Activated T-helper 1 cell treated with Interleukin-2 at 50 U/mL for 16 hours (primary cell): ENCODE data around the gene HCN4.

Experiments
- DNase-seq: peaks from one replicate; pipeline ENCODE4 v3.0.0-alpha.2; 2020; ENCODE audit warnings: low read depth

HCN4 gene

DNA sequence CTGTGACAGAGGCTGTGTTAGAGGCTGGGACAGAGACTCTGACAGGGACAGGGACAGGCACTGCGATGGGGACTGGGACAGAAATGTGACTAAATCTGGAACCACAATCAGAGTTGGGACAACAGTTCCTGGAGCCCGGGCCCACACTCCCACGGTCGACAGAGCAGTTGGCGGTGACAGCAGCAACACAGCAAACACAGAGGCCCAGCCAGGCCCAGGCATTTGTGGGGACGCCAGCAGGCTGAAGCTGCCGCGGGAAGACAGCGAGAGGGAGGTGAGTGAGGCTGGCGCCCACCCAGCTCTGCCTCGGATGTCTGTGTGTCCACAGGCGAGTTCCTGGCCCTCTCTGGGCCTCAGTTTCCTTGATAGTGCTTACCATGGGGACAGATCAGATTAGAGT lies 9.3 kb upstream of the HCN4 start:
- no peak for DNase-seq

DNA sequence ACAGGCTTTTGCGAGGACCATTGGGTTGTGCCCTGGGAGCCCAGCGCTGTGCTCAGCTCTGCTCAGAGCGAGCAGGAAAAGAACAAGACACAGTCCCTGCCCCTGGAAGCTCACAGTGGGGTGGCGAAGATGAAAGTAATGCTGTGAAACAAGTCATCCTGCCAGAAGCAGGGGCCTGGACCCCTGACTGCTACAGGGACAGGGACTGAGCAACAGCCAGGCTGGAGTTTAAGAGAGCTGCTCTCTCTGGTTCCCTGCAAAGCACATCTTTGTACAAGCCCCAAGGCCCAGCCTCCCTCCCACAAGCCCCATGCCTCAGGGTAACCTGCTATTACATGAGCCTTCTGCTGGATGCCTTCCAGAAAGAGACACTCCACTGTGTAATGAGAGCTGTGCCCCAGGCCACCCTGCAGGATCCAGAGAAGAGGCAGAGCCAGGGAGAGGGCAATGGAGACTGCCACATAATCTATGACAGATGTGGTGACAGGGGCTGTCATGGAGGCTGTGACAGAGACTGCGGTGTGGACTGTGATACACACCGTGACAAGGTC lies 7.1 kb upstream of the HCN4 start:
- DNase-seq: no peak

DNA sequence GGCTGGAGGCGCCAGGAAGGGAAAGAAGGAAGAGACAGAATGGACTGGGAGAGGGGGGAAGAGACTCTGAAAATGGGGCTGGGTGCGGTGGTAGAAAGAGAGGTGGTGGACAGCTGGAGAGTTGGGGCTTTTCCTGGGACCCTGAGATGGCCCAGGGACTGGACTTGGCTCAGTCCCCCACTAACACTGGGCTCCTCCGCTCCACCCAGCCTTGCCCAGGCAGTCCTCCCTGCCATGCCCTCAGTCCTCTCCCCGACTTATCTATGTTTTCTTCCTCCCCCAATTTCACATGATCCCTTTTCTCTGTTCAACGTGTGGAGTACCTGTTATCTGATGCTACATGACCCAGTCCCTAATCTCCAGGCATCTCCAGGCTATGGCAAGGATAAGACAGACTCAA lies 6.3 kb upstream of the HCN4 start:
- no peak for DNase-seq

DNA sequence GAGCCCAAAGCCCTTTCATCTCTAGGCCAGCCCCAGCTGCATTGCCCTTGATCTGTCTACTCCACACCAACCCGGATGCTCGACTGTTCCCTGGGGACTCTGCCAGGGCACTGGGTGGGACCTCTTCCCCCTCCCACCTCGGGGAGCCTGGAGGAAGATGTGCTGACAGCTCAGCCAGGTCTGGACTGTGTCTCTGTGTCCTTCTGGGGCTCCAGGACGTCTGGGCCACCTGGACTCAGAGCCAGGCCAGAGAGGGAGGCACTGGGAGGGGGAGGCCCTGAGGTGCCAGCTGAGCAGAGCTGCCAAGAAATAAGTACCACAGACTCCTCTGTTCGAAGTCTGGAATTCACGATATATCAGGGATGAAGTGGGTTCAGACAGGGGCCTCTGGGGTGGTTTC lies 5.8 kb upstream of the HCN4 start:
- no peak for DNase-seq

DNA sequence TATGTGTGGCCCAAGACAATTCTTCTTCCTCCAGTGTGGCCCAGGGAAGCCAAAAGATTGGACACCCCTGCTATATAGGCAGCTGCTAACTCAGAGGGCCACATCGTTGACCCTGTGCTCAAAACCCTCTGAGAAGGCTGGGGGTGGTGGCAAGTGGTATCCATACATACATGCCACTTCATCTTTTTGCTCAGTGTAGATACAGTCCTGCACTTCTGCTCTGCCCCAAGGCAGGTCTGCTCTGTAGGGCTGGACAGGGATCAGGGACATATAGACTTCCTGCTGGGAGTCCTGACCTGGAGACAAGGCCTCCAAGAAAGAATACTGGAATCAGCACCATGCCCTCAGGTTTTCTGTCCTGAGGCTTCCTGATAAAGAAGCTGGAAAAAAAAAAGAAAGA lies 4.5 kb upstream of the HCN4 start:
- no peak for DNase-seq

DNA sequence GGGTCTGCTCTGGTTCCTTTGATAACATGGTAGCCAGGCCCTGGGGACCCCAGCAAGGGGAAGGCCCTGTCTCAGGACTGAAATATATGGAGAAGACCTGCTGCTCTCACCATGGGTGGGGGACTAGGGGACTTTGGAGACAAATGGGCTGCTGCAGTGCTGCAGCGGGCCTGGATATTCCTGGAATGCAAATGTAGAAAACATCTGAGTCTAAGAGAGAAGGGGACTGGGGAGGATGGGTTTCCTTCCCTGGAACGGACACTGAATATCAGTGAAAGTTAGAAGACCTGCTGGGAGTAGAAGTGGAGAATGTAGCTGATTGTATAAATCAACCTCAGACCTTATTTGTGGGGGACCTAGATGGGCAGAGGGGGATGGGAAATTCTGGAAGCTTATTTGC lies 3.1 kb upstream of the HCN4 start:
- DNase-seq: no peak

DNA sequence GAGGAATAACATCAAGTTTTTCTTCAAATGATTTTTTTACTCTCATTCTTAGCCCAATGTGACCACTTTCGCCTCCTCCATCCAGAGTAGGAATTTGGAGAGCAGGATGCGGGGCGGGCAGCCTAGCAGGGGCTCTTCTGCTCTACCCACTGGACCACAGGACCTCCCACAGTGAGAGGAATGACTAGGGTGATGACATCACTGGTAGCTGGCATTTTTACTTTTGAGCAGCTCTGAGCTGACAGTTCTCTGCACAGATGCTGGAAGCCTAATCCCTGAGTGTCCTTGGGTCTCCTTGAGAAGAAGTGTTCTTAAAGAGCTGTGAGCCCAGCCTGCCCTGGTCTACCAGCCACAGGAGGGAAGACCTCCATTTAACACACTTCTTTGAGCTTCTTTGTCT lies 1.4 kb upstream of the HCN4 start:
- no peak for DNase-seq

DNA sequence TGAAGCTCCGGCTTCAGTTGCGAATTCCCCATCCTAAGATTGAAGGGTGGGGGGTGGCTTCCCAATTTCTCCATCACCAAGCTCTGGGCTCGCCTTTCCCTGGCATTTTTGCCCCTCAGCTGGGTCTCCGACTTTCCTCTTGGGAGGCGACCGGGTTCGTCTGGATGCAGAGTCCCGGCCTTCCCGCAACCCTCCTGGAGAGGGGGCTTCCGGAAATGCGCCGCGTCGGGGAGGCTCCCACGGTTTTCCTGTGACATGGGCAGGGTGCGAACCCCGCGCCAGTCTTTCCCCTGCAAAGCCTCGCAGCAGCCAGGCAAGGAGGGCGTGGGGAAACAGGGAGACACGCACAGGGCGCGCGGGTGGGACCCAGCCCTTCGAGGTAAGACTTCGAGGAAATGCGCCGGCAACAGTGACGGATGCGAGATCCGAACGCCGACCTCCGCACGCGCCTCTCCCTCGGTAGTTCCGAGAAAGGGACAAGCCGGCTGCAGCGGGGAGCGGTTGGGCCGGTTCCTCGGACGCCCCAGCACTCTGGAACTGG lies 466 bp upstream of the HCN4 start:
- DNase-seq: no peak

DNA sequence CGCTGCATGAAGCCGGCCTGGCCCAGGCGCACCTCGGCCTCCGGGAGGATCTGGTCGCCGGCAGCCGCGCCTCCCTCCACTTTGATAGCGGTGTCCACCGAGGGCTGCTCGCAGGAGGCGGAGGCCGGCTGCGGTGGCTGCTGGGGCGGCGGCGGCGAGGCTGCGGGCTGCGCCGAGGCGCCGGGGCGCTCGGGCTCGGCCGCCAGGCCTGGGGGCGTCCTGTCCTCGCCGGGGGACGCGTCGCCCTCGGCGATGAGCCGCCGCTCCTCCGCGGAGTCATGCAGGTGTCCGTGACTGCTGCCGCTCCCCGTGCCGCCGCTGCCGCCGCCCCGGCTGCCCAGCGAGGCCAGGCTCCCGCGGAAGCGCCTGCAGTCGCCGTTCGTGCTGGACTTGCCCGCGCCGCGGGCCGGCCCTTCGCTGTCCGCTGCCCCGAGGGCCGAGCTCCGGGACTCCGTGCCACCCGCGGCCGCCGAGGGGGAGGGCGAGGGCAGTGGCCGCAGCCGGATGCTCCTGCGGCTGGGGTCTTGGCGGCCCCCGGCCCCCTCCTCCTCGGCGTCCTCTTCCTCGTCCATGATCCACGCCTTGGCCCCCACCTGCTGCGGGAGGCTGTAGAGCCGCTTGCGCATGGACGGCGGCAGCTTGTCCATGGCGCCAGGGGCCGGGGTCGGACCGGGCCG lies 996 bp downstream of the HCN4 start:
- DNase-seq: no peak

DNA sequence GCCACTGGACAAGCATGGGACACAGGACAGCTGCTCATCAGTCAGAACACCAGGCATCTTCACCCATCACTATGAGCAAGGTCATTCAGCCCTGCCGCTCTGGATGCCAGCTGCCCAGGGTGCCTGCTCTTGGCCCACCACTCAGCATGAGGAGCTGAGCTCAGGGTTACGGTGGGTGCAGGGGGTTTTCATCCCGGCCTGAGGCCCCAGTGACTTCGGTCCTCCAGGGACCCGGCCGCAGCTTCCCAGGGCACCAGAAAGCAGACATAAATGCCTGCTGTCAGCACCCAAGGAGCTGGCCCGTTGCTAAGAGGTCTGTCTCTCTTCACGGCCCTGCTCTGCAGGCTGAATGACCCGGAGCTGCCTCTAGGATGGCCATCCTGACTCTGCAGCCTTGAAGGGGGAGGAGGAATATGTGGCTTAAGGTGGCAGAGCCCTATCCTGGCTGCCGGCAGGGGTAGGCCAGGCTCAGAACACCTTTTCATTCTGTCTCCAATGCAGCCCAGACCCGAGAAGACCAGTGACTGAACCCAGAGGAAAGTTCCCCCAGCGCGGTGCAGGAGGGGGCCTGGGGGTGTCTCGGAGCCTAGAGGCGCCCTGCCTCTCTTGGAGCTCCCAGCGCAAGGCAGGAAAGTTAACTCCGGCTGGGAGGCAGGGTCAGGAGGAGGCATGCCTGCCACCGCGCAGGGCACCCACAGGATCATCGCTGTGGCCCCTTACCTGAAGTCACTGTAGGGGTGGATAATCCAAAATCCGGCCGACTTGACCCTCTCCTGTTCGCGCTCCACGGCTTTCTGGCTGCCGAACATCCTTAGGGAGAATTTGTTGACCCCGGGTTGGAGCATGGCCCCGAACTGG lies 1.8 kb downstream of the HCN4 start:
- no peak for DNase-seq

DNA sequence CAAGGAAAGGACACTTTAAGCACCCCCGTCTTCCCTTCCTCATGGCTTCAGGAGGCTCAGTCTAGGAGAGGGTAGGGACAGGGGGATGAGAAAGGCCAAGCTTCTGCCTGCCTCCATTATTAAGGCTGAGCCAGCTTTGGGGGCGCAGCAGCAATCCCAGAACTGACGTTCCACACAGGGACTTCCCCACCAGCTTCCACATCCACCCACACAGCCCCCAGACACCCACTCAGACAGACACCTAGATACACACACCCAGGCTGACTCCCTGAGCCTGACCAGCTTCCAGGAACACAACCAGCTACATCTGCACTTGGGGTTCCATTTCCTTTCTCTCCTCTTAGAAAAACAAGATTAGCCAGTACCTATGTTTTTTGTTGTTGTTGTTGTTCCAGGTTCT lies 4.7 kb downstream of the HCN4 start:
- no peak for DNase-seq

DNA sequence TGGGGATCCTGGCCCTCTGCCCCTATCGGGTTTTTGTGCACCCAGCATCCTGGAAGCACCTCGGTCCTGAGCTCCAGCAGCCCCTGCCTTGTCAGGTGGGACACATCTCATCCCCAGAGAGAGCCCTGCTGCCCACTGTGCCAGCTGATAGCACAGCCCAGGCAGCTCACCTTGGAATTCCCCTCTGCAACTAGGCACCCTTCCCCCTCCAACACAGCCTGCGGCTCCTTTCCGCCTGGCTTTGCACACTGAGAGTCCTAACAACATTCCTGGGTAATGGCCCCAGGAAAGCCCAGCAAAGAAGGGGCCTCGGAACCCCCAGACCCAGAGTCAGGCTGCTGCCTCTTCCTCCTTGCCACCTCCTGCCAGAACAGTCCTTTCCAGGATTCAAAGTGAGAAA lies 5.9 kb downstream of the HCN4 start:
- DNase-seq: no peak

DNA sequence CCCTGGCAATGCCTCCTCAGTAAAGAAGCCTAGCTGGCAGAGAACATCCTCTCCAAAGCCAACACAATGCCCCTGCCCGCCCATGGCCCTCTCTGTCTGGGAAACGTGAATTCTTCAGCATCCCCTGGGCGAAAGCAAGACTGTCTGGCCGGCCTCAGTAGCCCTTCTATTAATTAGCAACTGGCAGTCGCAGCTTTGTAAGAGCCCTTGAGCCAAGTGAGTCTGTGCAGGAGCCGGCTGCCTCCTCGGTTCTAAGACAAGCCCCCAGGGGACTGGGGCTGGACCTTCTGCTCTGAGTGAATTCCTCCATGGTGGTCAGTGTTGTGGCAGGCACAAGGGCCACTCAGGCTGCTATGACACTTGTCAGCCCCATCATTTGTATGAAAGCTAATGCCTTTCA lies 7.4 kb downstream of the HCN4 start:
- DNase-seq: no peak

DNA sequence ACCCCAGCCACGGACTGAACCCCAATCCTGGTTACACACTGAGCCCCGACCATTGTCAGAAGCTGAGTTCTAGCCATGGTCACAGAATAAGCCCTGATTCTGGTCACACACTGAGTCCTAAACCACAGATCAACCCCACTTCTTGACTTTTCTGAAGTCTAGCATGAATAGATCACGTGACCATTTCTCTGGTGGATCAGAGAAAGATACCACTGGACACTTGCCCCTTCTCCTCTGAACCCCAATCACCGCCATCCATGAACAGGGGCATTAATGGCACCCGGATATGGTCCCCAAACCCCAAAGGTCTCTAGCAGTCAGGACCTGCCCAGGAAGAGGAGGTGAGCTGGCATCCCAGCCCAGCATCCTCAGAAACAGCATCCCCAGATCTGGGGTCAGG lies 9.1 kb downstream of the HCN4 start:
- no peak for DNase-seq

DNA sequence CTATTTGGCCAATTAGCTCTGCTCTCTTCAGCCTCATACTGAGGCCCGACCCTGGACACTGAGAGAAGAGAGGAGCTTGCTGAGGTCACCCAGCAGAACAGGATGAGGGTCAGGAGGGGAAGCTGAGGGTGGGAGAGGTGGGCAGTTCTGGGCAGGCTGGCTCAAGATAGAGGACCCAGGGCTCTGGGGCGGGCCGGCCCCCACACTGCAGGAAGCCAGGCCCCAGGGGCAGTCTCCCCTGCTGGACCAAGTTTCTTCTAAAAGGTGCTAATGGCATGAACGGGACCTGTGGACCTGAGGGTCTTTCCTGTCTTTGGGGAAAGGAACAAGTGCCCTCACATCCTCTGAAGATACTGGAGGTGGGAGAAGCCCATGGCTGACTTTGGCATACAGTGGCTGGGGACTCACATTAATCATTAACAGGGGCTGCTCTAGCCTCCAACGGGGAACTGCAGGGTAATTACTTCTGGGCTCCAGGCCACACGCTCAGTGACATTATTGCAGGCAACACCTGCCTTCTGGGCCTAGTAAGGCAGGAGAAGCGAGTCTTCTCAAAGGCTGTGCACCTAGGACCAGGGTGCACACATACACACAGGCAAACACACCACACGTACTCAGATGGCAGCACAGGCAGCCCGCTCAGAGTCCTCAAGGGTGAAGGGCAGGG lies 10.6 kb downstream of the HCN4 start:
- no peak for DNase-seq

DNA sequence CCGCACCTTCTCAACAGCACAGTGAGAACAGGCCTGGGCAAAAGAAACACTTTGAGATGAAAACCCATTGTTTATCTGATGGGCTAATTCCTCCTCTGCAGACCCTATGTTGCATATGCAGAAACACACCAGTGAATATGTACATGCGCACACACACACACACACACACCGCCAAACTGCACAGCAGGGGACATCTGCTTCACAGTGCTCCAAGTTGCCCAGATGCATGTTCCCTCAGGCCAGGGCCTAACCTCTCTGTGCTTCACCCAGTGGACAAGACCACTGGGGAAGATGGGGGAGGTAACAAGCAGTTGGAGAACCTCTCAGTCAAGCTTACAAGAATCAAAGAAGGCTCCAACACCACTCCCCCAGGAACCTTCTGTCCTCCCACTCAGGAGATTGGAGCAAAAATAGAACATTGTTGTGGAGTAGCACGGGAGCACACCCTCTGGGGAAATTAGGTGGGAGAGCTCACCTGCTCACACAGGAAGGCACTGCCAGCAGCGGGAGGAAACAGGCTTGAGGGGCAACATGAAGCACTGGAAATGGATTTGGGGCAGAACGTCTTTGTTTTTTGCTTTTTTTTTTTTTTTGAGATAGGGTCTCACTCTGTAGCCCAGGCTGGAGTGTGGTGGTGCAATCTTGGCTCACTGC lies 13.0 kb downstream of the HCN4 start:
- no peak for DNase-seq

DNA sequence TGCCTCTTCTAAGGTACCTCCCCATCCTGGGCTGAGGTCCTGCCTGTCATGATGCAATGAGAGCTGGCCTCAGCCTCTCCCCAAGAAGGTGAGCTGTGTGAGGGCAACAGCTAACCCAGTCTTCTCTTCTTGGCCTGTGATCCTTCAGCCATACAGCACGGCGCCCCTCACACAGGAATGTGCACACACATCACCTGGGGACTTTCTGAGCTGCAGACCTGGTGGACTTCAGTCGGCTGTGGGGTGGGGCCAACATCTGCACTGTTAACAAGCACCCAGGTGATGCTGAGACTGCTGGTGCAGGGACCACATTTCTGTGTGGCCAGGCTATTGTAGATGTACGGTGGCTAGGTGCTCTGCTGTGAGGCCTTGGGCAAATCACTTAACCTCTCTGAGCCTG lies 14.5 kb downstream of the HCN4 start:
- DNase-seq: no peak

DNA sequence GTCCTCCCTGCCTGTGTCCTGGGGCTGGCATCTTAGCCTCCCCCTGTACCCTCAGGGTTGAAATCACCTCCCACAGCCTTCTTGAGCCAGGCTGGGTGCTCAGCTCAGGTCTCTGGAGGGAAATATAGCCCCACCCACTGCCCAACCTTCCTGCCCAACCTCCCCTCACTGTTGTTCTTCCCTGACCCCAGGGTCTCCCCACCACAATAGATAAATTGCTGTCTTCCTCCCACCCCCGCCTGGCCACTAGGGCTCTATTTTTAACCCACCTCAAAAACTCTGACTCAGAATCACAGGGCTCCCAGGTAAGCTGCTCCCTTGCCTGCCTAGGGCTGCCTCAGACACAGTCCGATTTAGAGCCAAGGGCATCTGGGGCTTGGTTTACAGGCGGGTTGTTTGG lies 15.0 kb downstream of the HCN4 start:
- no peak for DNase-seq

DNA sequence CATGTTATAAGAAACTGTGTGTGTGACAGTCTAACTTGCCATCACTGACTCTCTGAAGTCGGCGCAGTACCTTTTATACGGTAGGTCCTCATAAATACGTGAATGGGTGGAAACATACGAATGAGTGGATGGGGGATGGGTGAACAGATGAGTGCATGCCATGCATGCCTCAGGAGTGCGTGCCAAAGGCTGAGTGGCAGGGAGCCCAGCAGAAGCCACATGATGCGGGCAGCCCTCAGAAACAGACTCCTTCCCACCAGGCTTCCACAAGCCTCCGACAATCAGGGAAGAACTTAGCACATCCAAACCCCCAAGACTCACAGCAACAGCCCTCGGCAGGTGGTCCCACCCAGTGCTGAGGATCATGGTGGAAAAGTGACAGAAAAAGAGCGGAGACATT lies 16.7 kb downstream of the HCN4 start:
- DNase-seq: no peak

DNA sequence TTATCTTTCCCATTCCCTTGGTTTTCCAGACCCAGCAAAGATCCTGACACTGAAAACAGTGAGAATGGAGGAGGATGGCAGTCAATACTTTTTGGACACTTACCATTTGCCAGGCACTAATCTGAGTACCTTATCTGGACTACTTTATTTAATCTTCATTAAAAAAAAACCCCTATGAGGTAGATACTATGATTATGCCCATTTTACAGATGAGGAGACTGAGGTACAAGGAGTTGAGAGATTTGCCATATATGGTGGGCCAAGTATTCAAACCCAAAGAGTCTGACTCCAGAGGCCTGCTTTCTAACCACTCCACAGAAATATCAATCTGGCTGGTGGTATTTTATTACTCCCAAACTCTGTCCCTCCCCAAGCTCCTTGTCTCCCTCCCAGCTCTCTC lies 19.6 kb downstream of the HCN4 start:
- no peak for DNase-seq

DNA sequence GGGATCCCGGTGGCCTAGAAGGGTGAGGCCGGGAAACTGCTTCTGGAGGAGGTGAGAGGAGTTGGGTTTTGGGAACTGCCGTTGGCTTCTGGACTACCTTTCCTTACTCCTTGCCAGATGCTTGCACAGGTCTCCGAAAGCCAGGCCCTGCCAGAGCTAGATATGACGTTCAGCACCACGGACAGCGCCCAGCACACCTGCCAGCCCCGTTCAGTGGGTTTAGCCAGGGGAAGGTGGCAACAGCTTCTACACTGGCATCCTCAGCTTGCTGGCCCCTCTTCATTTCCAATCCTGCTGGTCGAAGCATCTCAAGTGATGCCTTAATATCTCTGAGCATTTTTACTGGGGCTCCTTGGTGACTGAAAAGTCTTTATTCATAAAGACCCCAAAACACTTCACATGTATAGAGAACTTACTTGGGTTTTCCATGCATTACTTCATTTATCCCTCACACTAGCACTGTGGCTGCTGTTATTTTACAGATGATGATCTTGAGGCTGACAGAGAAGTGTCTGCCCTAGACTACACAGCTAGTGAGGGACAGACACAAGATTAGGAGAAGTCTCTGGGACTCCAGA lies 21.9 kb downstream of the HCN4 start:
- DNase-seq: peak; percentile 26

DNA sequence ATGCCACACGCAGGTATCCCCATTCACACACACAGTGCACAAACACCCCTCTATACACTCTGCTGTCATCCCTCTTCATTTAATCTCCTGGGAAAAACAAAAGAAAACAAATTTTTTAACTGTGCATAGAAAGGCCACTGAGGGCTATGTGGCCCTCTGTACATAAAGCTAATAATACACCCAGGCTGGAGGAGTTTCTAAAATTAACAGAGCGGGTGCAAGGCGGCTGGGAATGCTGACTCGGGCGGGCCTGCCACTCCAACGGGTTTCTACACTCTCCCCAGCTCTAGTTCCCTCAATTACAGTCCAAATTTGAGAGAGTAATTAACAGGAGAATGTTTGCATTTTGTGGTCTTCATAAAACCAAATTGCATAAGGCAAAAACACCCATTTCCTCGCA lies 23.1 kb downstream of the HCN4 start:
- no peak for DNase-seq
